ENCODE data around the gene ZXDC.

DNA sequence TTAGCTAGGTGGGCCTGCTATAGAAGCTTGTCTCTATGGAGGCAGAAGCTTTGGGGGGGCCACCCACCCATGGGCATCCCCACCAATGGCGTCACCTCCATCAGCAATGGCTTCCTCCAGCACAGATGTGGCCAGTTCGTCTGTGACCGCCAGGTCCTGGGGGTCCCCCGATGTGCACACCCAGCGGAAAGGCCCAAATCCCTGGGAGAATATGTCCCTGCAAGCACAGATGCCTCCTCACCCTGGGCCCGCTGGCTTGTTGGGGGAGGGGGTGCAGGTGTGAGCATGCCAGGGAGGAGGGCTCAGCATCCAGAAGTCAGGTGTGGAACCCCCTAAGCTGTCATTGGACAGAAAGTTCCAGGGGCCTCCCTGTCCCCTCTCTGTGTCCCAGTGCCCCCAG lies 22.3 kb upstream of the ZXDC start:
- TF ChIP-seq, protein P1, sequence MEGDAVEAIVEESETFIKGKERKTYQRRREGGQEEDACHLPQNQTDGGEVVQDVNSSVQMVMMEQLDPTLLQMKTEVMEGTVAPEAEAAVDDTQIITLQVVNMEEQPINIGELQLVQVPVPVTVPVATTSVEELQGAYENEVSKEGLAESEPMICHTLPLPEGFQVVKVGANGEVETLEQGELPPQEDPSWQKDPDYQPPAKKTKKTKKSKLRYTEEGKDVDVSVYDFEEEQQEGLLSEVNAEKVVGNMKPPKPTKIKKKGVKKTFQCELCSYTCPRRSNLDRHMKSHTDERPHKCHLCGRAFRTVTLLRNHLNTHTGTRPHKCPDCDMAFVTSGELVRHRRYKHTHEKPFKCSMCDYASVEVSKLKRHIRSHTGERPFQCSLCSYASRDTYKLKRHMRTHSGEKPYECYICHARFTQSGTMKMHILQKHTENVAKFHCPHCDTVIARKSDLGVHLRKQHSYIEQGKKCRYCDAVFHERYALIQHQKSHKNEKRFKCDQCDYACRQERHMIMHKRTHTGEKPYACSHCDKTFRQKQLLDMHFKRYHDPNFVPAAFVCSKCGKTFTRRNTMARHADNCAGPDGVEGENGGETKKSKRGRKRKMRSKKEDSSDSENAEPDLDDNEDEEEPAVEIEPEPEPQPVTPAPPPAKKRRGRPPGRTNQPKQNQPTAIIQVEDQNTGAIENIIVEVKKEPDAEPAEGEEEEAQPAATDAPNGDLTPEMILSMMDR (conservative IDR thresholded peaks at IDR 0.05; ENCODE audit: low read depth, low read length), result no peak
- TF ChIP-seq EZH2 (IDR thresholded peaks at IDR 0.05; ENCODE audit: borderline replicate concordance, low read depth, low read length, poor library complexity, severe bottlenecking), result no peak
